ENCODE measurements around the gene PPP2R1A.
A peak's percentile ranks its signal among the peaks of the same experiment; 100 is the strongest.

Gene PPP2R1A

GRCh38 chr19:52189735-52190486, at the start of gene PPP2R1A:
Gene PPP2R1A (plus strand): TSS chr19:52190052. CDS start chr19:52190097, 45 bp downstream.
- DNase-seq = peak; percentile 100

GRCh38 chr19:52141203-52141602, 48.6 kb upstream of the PPP2R1A start:
- DNase-seq = no peak

GRCh38 chr19:52142001-52142595, 47.8 kb upstream of the PPP2R1A start:
- DNase-seq = no peak

- no peak for DNase-seq
These were observed 41.6 kb upstream of the PPP2R1A start for GRCh38 chr19:52148256-52148655.

- DNase-seq = no peak
These were observed 34.1 kb upstream of the PPP2R1A start for GRCh38 chr19:52155596-52156359.

- DNase-seq = no peak
These were observed 19.5 kb upstream of the PPP2R1A start for GRCh38 chr19:52170304-52170703.

GRCh38 chr19:52170863-52171320, 19.0 kb upstream of the PPP2R1A start:
- peak; percentile 12 to 36 for DNase-seq

- DNase-seq = peak; percentile 66 to 73
These were observed 18.3 kb upstream of the PPP2R1A start, which contains the start of gene ZNF836 for GRCh38 chr19:52171321-52172169. Gene ZNF836 (minus strand): TSS chr19:52171621. CDS start chr19:52168072, 3,549 bp downstream.

- DNase-seq = no peak
These were observed 17.5 kb upstream of the PPP2R1A start for GRCh38 chr19:52172347-52172746.

- no peak for DNase-seq
These were observed 13.3 kb upstream of the PPP2R1A start for GRCh38 chr19:52176574-52176973.

- no peak for DNase-seq
These were observed 2.4 kb upstream of the PPP2R1A start for GRCh38 chr19:52187407-52187806.

GRCh38 chr19:52188822-52189734, 774 bp upstream of the PPP2R1A start:
- no peak for DNase-seq

GRCh38 chr19:52190487-52191293, 838 bp downstream of the PPP2R1A start:
- DNase-seq = no peak

GRCh38 chr19:52191389-52191788, 1.5 kb downstream of the PPP2R1A start:
- no peak for DNase-seq

- DNase-seq = no peak
These were observed 2.1 kb downstream of the PPP2R1A start for GRCh38 chr19:52191951-52192350.

GRCh38 chr19:52196256-52196967, 6.6 kb downstream of the PPP2R1A start:
- no peak for DNase-seq

- DNase-seq = no peak
These were observed 8.1 kb downstream of the PPP2R1A start for GRCh38 chr19:52197964-52198363.

- DNase-seq = no peak
These were observed 8.8 kb downstream of the PPP2R1A start for GRCh38 chr19:52198678-52199077.

- DNase-seq = no peak
These were observed 10.2 kb downstream of the PPP2R1A start for GRCh38 chr19:52200044-52200443.

Data from NCI-H1930 (cell line).